Activated CD8-positive, alpha-beta memory T cell treated with anti-CD3 and anti-CD28 coated beads for 1 hour (primary cell): ENCODE results near the gene GRAP2.
"Not testable (repeated sequence)": the region's sequence is repeated elsewhere in the genome, so short reads cannot be mapped to it uniquely, and the experiment has no call there.

Experiments used
- DNase-seq, 2 donors: peaks; one replicate each; pipeline ENCODE4 v3.0.0-alpha.2; 2020; ENCODE audit warnings: low read depth in 1 of 2; ENCODE audit errors: extremely low read depth in 1 of 2

Gene GRAP2

DNA sequence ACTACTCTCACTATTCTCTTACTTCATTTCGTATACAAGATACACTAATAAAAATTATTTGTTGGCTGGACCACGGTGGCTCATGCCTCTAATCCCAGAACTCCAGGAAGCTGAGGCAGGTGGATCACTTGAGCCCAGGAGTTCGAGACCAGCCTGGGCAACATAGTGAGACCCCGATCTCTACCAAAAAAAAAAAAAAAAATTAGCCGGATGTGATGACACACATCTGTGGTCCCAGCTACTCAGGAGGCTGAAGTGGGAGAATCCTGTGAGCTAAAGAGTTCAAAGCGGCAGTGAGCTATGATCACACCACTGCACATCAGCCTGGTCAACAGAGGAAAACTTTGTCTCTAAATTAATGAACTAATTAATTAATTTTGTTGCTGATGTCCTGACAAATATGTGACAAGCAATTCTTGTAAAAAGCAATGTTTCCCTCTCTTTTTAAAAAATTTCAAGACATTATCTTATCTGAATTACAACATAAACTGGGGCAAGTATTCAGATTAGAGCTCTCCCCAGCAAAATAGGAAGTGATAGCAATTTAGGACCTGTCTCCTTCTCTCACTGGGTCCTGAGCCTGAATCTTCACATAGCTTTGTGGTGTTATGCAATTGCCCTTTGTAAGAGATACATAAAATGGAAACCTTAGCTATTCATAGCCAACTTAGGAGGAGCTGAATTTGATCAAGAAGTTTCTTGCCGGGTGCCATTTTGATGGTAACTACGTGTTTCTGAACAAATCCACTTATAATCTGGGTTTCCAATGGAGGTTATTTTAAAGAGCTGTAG is 41.8 kb downstream of the GRAP2 start:
- no peak for DNase-seq

DNA sequence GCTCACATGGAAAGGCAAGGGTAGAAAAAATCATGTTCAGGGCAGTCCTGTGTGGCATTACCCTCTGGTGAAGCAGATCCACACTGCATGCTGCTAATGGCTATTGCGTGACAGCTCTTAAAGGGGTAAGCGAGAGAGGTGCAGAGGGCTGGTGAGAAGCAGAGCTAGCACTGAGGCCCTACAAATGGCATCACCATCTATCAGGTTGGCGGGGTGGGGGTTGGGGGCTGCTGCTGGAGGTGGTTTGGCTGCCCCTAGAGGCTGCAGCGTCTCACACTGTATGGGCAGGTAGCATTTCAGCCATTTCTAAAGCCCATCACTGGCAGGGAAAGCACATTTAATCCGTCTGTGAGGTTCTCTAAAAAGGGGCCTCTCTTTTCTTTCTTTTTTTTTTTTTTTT is 42.5 kb downstream of the GRAP2 start:
- DNase-seq: no peak

DNA sequence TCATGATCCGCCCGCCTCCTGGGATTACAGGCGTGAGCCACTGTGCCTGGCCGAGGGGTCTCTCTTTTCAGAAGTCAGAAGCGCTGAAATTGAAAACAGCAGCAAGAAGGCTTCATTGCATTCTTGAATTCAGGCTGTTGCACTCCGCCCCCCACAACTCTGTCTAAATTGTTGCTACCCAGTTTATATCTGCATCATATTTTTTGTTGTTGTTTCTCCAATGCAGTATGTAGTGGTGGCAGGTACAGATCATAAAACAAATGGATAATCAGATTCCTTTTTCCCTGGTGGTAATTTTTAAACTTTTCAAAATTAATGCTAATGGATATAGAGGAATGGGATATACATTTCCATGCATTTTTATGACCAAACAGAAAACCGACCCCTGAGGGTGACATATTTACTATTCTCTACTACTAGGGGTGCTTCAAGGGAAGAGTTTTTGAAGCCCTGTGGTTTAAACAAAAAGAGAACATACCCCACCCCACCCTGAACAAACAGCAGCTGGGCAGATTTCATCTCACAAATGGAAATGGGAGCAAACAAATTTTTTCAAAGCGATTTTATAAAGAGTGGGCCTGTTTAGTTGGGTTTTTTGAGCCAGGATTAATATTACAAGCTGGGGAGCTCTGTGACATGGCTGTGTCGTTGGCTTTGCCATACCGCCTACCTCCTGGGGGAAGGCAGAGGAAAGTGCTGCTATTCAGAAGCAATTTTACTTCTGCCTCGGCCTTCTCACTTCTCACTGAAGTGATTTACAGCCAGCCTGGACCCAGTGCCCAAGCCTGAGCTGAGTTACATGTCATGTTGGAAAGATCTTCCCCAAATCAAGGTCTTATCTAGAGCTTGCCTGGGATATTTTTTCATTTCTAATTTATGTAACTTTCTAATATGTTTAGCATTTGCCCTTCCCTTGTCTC is 43.3 kb downstream of the GRAP2 start:
- DNase-seq: no peak

DNA sequence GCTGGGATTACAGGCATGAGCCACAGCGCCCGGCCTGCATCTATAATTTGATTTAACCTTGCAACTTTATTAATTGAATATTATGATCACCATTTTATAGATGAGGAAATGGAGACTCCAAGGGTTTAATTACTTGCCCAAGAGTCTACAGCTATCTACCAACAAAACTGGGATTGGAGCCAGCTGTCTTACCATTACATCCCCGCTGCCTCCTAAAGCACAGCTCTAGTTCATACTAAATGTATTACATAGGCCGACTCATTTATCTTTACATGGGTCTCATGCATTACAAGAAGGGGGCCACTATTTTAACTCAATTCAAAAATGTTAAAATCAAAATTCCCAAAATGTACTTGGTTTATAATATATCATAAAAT is 45.2 kb downstream of the GRAP2 start:
- DNase-seq: no peak

DNA sequence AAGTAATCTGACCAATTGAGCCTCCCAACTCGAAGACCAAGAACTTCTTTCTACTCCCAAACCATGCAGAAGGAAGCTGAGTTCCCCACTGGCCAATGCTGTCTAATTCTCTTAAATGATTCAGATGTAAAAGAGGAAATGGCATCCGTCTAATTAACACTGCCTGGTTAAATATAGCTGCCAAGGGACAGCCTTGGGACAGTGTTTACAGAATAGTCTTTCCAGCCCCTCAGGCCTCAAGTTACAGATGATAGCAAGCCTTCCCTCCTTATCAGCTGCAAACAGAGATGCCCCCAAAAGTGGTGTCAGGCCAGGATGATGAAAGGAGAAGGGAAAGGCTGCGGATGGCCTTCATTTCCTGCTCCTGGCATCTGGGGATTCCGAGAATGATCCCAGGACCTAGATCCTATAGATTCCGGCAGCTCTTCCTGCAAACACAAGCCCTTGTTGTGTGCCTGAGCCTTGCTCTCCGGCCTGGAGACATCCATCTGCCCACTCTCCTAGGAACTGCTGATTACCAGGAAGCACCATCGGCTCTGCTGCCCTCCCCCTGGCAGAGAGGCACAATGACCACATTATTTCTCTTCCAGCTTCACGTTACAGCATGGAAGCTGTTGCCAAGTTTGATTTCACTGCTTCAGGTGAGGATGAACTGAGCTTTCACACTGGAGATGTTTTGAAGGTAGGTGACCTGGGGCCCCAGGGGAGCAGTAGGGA is 45.8 kb downstream of the GRAP2 start:
- DNase-seq: no peak

DNA sequence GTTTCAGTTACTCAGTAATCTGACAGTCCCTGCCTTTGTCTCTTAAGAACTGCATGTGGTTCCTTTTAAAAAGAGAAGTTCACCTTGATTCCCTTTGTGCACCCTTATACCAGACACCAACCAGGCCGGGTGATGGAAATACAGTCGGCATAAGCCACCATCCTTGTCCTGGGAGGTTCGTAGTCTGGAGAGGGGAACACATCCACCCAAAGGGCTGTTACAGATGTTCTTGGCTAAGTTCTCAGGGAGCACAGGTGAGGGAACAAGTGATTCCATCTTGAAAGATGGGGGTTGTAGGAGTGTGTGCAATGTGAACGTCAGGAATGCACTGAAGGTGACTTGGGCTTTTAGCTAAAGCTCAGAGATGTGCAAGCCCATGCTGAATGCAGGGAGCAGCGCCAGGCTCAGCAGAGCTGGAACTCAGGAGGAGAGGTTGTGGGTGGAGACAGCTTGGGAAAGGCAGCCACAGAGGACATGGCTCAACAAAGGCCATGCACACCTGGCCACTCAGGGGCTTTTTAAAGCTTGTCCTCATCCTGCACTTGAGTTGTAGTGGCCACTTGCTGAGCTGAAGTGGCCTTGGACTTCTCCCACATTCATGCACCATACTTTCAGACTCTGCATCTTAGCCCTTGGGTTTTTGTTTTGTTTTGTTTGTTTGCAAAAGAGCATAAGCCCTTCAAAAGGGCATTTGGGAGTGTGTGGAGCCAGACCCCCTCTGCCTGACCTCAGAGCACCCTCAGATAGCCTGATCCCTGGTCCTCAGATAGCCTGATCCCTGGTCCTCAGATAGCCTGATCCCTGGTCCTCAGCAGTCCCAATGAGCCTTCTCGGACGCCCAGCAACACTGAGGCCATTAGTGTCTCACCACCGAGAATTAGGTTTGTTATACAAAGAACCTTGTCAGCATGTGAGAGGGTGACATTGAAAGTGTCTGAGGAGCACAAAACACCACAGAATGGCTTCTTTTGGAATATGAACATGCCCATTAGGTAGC is 46.6 kb downstream of the GRAP2 start:
- no peak for DNase-seq

DNA sequence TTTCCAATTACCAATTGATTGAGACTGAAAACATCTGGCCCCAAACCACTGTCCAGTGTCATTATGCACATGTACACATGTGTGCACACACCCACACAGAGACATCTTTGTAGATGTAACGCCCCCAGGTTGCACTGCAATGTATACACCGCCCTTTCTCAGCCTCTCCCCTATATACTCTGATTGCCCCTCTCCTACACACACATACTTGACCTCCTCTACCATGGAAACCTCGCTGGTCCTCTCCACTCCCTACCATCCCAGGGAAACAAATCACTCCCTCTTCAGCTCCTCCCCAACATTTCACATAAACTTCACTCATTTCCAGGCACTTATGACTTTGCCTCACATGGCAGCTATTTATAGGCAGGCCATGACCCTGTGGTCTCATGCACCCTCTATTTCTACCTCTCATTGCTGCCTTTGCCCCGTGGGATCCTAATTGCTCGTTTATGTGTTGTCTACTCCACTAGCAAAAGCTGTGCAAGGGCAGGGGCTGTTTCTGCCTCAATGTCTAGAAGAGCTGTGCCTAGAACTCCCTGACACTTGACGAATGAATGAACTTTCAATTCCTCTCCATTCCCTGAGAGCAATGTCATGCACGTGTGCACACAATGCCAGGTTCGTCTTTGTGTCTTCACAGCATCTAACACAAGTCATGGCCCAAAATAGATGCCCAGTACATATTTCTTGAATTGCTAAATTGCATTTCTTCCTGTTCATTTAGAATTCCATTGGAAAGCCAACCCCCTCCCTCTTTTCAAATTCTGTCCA is 49.3 kb downstream of the GRAP2 start:
- no peak for DNase-seq

DNA sequence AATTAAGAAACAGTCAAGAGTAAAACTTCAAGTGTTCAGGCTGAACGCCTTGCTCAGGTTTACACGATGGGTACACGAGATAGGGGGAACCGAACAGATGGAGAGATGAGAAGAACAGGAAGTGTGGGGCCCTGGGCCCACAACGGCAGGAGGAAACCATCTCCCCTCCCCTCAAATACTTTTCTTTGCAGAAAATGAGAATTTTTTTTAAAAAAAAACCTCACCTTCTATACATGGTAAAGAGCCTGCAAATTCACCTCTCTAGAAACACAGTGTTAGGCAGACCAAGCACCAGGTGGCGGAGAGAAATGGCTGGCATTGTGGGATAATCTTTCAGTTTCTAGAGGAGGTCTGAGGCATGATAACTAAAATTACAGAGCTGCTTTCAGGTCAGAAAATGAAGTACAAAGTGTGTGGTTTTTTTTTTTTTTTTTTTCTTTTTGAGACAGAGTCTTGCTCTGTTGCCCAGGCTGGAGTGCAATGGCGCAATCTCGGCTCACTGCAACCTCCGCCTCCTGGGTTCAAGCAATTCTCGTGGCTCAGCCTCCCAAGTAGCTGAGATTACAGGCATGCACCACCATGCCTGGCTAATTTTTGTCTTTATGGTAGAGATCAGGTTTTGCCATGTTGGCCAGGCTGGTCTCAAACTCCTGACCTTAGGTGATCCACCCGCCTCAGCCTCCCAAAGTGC is 50.9 kb downstream of the GRAP2 start:
- not testable (repeated sequence) for DNase-seq

DNA sequence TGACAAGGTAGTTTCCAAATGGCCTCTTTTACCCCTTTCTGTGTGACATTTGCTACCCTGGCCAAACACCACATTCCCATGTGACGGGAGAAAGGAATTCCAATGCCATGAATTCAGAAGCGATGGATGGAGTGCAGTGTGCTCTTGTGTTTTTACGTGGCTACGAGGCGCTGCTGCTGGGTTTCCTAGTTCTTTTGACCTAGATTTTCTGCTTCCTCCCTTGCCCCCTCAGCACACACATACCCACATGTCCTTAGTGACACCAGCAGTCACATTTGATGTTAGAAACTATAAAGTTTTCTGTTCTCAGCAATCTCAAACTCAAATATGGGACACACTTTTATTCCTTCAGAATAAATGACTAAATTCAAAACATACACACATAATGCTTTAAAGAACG is 51.5 kb downstream of the GRAP2 start:
- no peak for DNase-seq

DNA sequence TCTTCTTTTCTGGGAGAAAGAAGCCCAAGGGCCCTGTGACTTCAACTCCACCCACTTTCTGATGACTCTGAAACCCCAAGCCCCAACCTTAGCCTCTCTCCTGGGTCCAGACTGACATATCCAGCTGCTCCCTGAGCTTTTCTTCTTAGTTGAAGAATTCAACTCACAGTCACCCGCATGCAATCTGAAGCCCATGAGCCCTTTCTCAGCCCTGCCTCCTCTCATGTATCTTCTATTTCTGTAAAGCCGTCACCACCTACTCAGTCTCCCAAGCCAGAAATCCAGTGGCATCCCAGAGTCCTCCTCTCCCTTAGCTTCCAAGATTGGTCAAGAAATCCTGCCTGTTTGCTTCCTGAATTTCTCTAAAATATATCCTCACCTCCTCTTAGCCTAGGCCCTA is 52.2 kb downstream of the GRAP2 start:
- no peak for DNase-seq

DNA sequence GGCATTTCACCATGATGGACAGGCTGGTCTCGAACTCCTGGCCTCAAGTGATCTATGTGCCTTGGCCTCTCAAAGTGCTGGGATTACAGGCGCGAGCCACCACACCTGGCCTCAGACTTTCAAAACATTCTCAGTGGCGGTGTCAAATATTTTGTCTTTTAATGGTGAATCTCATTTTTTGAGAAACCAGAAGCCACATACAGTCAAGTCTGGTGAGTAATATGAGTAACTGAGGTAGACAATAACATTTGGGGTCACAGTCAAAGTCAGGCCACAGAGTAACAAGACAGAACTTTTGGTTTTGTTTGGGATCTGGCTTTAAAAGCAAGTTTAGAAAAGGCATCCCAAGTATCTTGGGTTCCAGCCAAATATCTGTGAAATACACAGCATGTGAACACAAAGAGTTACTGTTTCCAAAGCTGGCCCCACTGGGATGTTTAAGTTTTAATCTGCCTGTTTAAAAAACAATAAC is 53.7 kb downstream of the GRAP2 start:
- no peak for DNase-seq

DNA sequence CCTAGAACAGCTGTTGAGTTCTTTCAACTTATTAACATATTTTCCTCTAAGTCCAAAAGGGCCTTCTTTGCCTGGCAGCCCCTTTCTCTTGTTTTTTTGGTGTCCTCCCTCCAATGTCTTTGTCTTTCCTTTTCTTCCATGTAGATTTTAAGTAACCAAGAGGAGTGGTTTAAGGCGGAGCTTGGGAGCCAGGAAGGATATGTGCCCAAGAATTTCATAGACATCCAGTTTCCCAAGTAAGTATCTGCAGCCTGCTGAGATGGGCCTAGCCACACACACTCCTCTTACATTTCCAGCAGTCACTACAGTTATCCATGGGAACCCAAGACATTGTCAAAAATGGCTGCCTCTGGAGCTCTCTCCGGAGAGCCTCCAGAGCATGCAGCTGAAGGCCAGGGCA is 54.8 kb downstream of the GRAP2 start:
- DNase-seq: no peak

DNA sequence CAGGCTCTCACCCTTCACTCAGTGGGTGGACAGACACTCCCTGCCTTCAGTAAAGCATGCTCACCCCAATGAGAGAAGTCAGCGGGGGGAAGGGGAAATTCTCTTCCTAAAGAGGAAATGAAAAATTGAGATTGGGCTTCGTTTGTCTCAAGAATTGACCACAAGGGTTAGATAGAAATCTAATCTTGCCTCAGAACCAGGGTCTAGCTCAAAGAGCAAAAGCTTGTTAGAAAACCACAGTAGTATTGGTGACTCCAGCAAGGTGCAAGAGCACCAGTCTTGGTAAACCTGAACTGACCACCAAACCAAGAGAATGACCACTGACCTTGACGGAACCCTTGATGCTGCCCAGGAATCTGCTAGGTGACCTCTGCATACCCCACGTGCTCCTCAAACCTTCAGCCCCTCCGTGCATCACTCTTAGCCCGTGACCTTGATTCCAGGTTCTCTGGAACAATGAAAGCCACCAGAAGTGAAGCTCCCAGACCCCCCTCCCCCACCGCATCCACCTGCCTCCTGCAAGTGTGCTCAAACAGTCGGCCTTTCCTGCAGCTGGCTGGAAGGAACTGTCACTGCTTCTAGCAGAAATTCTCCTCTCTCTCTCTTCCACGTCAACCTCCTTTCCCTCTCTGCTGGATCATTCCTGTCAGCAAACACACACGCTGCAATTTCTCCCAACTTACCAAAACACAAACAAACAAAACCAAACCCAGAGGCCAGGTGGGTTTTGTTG is 56.2 kb downstream of the GRAP2 start:
- DNase-seq: no peak

DNA sequence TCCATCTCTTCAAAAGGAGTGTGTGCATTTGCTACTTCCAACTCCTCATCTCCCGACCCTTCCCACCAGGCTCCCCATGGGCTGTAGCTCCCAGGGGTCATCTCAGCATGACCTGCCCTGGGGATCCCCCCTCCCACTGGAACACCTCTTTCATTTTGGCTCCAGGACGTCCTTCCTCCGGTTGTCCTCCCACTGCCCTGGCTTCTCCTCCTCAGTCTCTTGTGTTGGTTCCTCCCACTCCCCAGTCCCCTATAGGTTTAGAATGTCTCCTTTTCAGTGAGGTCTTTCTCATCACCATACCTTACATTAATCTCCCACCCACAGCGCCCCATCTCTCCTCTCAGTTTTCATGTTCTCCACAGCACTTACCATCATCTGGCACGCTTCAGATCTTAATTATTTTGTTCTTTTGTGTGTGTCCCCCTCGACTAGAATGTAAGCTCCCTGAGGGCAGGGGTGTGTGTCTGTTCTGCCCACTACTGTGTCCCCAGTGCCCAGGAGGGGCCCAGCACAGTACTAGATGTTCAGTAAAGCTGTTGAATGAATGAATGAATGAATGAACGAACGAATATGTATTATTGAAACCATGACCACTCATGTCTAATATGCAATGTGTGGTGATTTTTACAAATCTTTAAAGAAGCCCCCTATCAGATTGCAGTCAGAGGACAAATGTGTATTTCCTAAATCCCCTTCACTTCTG is 57.3 kb downstream of the GRAP2 start:
- no peak for DNase-seq

DNA sequence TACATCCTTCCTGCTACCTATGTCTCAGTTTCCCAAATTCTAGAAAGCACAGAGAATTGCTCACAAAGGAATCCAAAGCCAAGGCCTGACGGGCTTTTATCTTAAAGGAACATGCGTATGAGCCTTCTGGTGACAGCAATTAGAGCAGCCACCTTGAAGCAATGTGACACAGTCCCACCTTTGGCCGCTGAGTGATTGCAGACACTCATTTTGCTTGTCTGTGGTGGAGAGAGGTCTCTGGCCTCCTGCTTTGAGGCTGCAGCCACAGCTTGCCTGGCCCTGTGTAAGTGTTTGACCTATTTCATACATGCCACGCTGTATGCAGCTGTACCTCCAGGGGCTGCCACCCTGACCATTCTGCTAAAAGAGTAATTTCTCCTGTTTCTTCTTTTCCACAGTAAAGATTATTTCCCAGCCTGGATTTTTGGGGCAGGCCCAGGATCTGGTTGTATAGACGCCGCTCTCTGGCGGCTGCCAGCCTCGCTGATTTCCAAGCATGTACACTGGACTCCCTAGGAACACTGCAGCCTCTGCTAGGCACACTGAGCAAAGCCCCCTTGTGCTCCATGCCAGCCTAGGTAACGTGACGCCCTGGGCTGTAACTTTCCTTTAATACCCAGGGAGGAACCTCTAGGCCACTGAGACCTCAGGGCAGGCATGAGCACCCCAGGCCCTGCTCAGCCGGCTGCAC is 58.2 kb downstream of the GRAP2 start:
- DNase-seq: no peak

DNA sequence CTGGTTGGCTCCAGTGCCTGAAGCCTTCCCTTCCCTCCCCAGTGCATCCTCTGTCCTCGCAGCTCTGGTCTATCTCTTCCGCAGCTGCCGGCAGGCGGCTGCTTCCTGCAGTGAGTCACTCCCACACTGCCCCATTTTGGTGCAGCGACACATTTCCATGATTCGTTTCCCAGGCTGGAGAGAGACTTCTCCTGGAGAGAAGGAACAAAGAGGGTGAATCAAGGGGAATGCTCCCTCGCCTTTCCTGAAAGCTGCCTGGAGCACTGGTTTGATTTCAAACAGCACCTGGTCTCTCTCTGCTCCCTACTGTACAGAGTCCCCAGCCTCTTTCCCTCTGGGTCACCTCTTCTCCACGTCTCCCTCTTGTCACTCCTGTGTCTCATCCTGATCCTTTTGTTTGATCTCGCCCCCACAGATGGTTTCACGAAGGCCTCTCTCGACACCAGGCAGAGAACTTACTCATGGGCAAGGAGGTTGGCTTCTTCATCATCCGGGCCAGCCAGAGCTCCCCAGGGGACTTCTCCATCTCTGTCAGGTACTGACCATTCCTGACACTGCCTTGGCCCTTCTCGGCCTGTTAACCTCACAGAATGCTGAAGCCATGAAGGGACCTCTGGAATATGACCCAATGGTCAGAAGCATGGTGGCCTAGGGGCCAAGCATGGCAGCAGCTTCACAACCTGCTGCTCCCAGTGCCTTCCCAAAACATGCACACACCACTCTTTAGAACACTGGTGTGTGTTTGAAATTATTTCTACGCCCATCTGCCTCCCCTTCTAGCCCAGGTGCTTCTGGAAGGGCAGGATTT is 59.0 kb downstream of the GRAP2 start, which contains the start of gene TMA7B:
TMA7B (plus strand) TSS at position 758 of the 808 bp plus-strand sequence. CDS start 3,978 bp downstream, outside the sequence.
- no peak for DNase-seq
